GM12891 (cell line): Measurements from ENCODE around the gene RYR1.

Source experiments
- POLR2A ChIP-seq: IDR thresholded peaks from 2 replicates; pipeline ENCODE4 v1.6.1; 2011; ENCODE audit warnings: low read depth, low read length, control low read depth
- POLR2AphosphoS5 ChIP-seq: IDR thresholded peaks from 2 replicates; pipeline ENCODE4 v1.6.1; 2011; ENCODE audit warnings: low read depth, low read length, control low read depth

DNA sequence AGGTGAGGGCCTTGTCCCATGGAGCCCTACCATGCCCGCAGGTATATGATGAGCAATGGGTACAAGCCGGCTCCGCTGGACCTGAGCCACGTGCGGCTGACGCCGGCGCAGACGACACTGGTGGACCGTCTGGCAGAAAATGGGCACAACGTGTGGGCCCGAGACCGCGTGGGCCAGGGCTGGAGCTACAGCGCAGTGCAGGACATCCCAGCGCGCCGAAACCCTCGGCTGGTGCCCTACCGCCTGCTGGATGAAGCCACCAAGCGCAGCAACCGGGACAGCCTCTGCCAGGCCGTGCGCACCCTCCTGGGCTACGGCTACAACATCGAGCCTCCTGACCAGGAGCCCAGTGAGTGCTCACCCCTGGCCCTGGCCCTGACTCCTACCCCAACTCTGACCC lies 32.6 kb downstream of the RYR1 start:
- TF ChIP-seq POLR2A (no peak), POLR2AphosphoS5 (no peak)
